ENCODE measurements around the gene MCC.

Gene MCC

DNA sequence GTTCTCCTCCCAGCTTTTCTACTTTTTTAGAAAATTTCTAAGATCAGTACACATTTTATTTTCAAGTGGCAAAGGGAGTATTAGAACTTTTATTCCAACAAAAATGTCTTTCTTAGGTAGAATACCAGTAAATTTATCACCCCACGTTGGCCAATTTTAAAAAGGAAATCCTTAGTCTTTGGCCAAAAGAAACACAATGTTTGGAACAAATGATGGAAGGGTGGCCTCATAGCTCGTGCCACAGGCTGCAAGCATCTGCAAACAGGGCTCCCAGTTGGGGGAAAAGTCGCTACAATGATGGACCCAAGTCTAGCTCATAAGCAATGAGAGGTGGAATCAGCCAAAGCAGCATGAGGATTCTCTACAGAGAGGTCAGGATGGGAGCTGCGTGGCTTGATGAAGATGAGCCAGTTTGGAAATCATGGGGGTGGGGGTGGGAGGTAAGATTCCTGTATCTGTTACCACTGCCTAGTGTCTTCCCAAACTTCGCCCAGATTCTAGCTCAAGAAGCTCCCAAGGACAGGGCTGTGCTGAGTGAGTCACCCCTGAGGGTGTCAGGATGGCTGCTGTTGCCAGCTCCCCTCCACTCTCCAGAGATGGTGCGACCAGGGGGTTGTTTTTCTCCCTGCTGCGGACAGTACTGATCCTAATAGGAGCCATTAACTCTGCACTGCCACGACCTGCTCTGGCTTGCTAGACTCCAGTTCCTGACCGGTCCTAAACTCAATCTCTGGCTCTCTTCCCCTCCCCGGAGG, 436.0 kb downstream of the MCC start:
- no peak for TF ChIP-seq CEBPB (IDR thresholded peaks at IDR 0.05)
- TF ChIP-seq EP300 (IDR thresholded peaks at IDR 0.05; ENCODE audit: borderline replicate concordance), result no peak
- no peak for TF ChIP-seq RAD21 (IDR thresholded peaks at IDR 0.05; ENCODE audit: low read depth)
- TF ChIP-seq YY1 (IDR thresholded peaks at IDR 0.05; ENCODE audit: low read depth), result no peak
- no peak for TF ChIP-seq ZBTB7A (IDR thresholded peaks at IDR 0.05; ENCODE audit: low read depth)
- TF ChIP-seq CREB1 (IDR thresholded peaks at IDR 0.05; ENCODE audit: low read depth), result no peak
- no peak for TF ChIP-seq USF1 (IDR thresholded peaks at IDR 0.05)
- TF ChIP-seq FOXM1 (IDR thresholded peaks at IDR 0.05; ENCODE audit: borderline replicate concordance, low read depth), result no peak
- TF ChIP-seq, protein P1, sequence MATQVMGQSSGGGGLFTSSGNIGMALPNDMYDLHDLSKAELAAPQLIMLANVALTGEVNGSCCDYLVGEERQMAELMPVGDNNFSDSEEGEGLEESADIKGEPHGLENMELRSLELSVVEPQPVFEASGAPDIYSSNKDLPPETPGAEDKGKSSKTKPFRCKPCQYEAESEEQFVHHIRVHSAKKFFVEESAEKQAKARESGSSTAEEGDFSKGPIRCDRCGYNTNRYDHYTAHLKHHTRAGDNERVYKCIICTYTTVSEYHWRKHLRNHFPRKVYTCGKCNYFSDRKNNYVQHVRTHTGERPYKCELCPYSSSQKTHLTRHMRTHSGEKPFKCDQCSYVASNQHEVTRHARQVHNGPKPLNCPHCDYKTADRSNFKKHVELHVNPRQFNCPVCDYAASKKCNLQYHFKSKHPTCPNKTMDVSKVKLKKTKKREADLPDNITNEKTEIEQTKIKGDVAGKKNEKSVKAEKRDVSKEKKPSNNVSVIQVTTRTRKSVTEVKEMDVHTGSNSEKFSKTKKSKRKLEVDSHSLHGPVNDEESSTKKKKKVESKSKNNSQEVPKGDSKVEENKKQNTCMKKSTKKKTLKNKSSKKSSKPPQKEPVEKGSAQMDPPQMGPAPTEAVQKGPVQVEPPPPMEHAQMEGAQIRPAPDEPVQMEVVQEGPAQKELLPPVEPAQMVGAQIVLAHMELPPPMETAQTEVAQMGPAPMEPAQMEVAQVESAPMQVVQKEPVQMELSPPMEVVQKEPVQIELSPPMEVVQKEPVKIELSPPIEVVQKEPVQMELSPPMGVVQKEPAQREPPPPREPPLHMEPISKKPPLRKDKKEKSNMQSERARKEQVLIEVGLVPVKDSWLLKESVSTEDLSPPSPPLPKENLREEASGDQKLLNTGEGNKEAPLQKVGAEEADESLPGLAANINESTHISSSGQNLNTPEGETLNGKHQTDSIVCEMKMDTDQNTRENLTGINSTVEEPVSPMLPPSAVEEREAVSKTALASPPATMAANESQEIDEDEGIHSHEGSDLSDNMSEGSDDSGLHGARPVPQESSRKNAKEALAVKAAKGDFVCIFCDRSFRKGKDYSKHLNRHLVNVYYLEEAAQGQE (IDR thresholded peaks at IDR 0.05; ENCODE audit: low read depth), result no peak
- no peak for TF ChIP-seq TAF1 (IDR thresholded peaks at IDR 0.05; ENCODE audit: low read depth)
- TF ChIP-seq, protein P2, sequence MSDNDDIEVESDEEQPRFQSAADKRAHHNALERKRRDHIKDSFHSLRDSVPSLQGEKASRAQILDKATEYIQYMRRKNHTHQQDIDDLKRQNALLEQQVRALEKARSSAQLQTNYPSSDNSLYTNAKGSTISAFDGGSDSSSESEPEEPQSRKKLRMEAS (IDR thresholded peaks at IDR 0.05), result no peak

DNA sequence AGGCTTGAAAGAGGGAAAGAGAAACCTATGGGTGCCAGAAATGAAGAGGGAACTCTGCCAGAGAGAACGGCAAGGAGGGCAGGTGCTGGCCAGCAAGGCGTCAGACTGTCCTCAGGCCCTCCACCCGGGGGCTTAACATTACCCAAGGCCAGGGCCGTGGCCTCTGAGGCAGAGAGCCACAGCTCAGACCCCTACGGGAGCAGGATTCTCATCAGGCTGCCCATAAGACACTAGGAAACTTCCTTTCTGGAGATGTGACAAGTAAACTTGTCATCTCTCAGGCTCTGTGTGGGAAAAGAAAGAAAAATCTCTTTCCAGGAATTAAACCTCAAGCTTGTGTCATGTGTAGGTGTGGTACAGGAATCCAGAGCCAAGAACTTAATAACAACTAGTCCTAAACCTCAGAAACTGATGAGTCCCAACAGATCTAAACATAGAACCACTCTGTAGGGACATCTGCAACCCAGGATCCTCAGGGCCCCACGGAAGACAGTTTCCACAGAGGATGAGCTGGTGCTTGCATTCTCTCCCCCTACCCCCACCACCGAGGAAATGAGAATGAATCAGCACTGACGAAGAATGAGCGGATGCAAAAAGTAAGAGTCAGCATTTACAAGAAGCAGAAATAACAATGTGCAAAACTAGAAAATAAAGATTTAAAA, 437.4 kb downstream of the MCC start:
- TF ChIP-seq FOXM1 (IDR thresholded peaks at IDR 0.05; ENCODE audit: borderline replicate concordance, low read depth) (no peak), TAF1 (IDR thresholded peaks at IDR 0.05; ENCODE audit: low read depth) (no peak), EGR1 (IDR thresholded peaks at IDR 0.05) (no peak), CREB1 (IDR thresholded peaks at IDR 0.05; ENCODE audit: low read depth) (no peak), NFIC (IDR thresholded peaks at IDR 0.05) (no peak), TCF12 (IDR thresholded peaks at IDR 0.05; ENCODE audit: low read depth) (no peak), EP300 (IDR thresholded peaks at IDR 0.05; ENCODE audit: borderline replicate concordance) (no peak), CEBPB (IDR thresholded peaks at IDR 0.05) (no peak)
- TF ChIP-seq, protein P1 (IDR thresholded peaks at IDR 0.05; ENCODE audit: low read depth), result no peak

DNA sequence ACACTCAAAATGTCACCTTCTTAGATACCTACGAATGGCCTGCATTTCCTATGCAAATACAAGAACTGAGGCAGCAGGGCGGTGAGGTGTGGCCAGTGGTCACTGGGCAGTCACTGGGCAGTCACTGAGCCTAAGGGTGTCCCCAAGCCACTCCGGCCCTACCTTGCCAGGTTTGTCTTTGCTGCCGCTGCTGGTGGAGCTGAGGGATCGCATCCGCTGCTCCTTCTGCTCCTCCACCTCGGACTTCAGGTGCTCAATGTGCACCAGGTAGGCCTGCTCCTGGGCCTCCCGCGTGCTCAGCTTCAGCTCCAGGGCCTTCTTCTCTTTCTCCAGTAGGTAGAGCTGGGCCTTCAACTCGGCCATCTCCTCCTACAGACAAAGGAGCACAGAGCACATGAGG, 439.3 kb downstream of the MCC start:
- TF ChIP-seq EGR1 (IDR thresholded peaks at IDR 0.05) (no peak), CREB1 (IDR thresholded peaks at IDR 0.05; ENCODE audit: low read depth) (no peak), TCF12 (IDR thresholded peaks at IDR 0.05; ENCODE audit: low read depth) (no peak), NFIC (IDR thresholded peaks at IDR 0.05) (no peak), CEBPB (IDR thresholded peaks at IDR 0.05) (no peak), ZBTB7A (IDR thresholded peaks at IDR 0.05; ENCODE audit: low read depth) (no peak), TEAD4 (IDR thresholded peaks at IDR 0.05) (no peak), USF1 (IDR thresholded peaks at IDR 0.05) (no peak), RAD21 (IDR thresholded peaks at IDR 0.05; ENCODE audit: low read depth) (no peak), YY1 (IDR thresholded peaks at IDR 0.05; ENCODE audit: low read depth) (no peak)
- TF ChIP-seq, protein P1 (IDR thresholded peaks at IDR 0.05; ENCODE audit: low read depth), result no peak
- TF ChIP-seq, protein P2 (IDR thresholded peaks at IDR 0.05), result no peak

All from Ishikawa (cell line).